ENCODE results near the gene AP1G1. TPM values are rescaled to one million over a fixed set of nuclear protein-coding genes. Genes with fewer than 3 reads are reported as not detected.

AP1G1 gene
- polyA plus RNA-seq, 3 donors: 6.7 to 43.8 (median 10.7) TPM

DNA sequence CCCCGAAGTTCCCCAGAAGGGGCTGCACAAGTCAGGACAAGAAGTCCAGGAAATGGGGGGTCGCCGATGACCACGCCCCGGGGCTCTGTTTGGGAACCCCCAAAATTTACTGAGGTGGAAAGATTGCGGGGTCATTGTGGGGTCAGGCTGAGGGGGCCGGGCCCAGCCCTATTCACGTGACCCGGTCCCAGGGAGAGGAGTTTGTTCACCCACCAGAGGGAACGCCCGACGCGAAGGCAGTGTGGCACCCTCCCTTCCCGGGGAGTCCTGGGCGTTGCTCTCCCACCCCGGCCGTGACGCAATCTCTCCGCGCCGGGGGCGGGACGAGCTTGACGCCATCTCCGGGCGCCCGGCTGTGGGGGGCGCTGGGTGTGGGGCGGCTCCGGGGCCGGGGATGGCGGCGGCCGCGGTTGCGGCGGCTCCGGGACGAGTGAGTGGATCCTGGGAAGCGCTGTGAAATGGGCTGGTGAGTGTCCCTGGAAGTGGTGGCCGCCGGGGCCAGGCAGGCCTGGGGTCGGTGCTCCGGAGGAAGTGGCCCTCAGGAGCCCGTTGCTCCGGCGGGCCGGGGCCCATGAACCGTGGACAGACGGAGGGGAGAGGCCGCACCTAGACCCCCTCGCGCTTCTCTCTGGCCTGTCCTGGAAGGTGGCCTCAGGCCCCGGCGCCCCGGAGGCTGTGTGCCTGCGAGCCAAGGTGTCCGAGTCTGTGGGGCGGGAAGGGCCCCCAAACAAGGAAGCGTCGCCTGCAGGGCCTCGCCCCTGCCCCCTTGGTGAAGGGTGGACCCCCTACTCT, 37.2 kb upstream of the AP1G1 start, which contains the start of gene ATXN1L:
Gene ATXN1L, plus strand, starts transcription at position 338 of the 792 bp plus-strand sequence. CDS start 3,765 bp downstream, outside the sequence.
- intact Hi-C loops (cut with micrococcal nuclease): loop anchor here (2.0 to 5.0 kb wide), 5 partner anchors 36 to 119 kb away; partner anchors contain the start of genes AP1G1 (in 2 of the 2), IST1 (in 1 of the 2) and ZNF821 (in 1 of the 2)
- Histone ChIP-seq H3K27me3 (ENCODE audit: control insufficient read depth in 2 of 2, insufficient read depth in 2 of 2, low read length in 2 of 2) (no peaks in the 10 kb centered on the region), H3K4me3 (replicated peaks in 1 of 3; ENCODE audit: low read depth in 2 of 3, low read length in 3 of 3) (peak within 1 kb of the TSS; percentile 74 to 98 (median 90)), H2AFZ (ENCODE audit: insufficient read depth, low read depth, low read length, poor library complexity, severe bottlenecking) (peak within 1 kb of the TSS; percentile 89), H3K9me3 (replicated peaks in 1 of 2; ENCODE audit: control insufficient read depth in 1 of 2, insufficient read depth in 1 of 2, low read length in 2 of 2) (no peaks in the 10 kb centered on the region), H4K20me1 (ENCODE audit: insufficient read depth, low read length) (peaks cover under 1% of the 10 kb centered on the region), H3K36me3 (replicated peaks in 1 of 2; ENCODE audit: control insufficient read depth in 1 of 2, insufficient read depth in 2 of 2, low read length in 2 of 2) (peaks cover 30 to 33% of the 10 kb centered on the region in 2 donors), H3K27ac (ENCODE audit: low read depth in 1 of 2, low read length in 2 of 2) (peak within 1 kb of the TSS; percentile 55 to 96), H3K79me2 (ENCODE audit: insufficient read depth, low read length) (peaks cover 30% of the 10 kb centered on the region), H3K4me2 (replicated peaks; ENCODE audit: extremely low read depth, low read length, poor library complexity, severe bottlenecking) (peak within 1 kb of the TSS; percentile 99), H3K4me1 (ENCODE audit: control insufficient read depth in 1 of 2, insufficient read depth in 2 of 2, low read length in 2 of 2) (peaks cover 13 to 21% of the 10 kb centered on the region in 2 donors), H3K9ac (ENCODE audit: insufficient read depth, low read length, poor library complexity, severe bottlenecking) (peak within 1 kb of the TSS; percentile 96)
- TF ChIP-seq, protein P1, sequence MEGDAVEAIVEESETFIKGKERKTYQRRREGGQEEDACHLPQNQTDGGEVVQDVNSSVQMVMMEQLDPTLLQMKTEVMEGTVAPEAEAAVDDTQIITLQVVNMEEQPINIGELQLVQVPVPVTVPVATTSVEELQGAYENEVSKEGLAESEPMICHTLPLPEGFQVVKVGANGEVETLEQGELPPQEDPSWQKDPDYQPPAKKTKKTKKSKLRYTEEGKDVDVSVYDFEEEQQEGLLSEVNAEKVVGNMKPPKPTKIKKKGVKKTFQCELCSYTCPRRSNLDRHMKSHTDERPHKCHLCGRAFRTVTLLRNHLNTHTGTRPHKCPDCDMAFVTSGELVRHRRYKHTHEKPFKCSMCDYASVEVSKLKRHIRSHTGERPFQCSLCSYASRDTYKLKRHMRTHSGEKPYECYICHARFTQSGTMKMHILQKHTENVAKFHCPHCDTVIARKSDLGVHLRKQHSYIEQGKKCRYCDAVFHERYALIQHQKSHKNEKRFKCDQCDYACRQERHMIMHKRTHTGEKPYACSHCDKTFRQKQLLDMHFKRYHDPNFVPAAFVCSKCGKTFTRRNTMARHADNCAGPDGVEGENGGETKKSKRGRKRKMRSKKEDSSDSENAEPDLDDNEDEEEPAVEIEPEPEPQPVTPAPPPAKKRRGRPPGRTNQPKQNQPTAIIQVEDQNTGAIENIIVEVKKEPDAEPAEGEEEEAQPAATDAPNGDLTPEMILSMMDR (IDR thresholded peaks at IDR 0.05): no peak
- Mint-ChIP-seq H3K36me3 (peaks cover 28 to 35% of the 10 kb centered on the region in 2 donors), H3K27ac (peak within 1 kb of the TSS; percentile 91 to 98 (median 97)), H3K27me3 (ENCODE audit: low read depth in 3 of 3) (peaks cover 0 to 4% (median 2%) of the 10 kb centered on the region in 3 donors), H3K9me3 (no peaks in the 10 kb centered on the region), H3K4me3 (peak within 1 kb of the TSS; percentile 90 to 93), H3K4me1 (peaks cover 20% of the 10 kb centered on the region)
- DNase-seq: peak; percentile 85 to 96 (median 95)
- WGBS (ENCODE audit: insufficient coverage): under 1% methylated on average over 58 of the region's 62 CpGs

DNA sequence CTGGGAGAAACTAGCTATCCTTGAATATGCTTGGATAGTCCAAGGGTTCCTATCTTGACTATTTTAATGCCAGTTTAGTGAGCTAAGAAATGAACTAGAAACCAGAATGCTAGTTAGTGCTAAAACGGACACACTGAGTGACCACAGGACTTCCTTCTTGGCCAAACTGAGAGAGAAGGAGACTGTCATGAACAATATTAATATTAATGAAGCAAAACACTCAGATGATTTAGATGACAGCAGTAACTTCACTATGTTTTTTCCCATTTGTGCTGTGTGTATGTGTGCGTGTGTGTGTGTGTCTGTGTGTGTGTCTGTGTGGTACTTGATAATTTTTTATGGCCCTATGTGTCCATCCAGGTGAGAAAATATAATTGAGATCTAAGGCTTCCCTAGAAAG, 34.9 kb upstream of the AP1G1 start:
- Histone ChIP-seq H3K79me2 (ENCODE audit: insufficient read depth, low read length) (peaks cover 26% of the 10 kb centered on the region), H3K27ac (ENCODE audit: low read depth in 1 of 2, low read length in 2 of 2) (no peak overlapping the region), H3K4me3 (replicated peaks in 1 of 3; ENCODE audit: low read depth in 2 of 3, low read length in 3 of 3) (no peak overlapping the region), H3K4me1 (ENCODE audit: control insufficient read depth in 1 of 2, insufficient read depth in 2 of 2, low read length in 2 of 2) (peaks cover 13 to 21% of the 10 kb centered on the region in 2 donors), H3K9ac (ENCODE audit: insufficient read depth, low read length, poor library complexity, severe bottlenecking) (no peak overlapping the region), H3K4me2 (replicated peaks; ENCODE audit: extremely low read depth, low read length, poor library complexity, severe bottlenecking) (no peak overlapping the region), H2AFZ (ENCODE audit: insufficient read depth, low read depth, low read length, poor library complexity, severe bottlenecking) (no peak overlapping the region), H3K27me3 (ENCODE audit: control insufficient read depth in 2 of 2, insufficient read depth in 2 of 2, low read length in 2 of 2) (no peaks in the 10 kb centered on the region), H3K36me3 (replicated peaks in 1 of 2; ENCODE audit: control insufficient read depth in 1 of 2, insufficient read depth in 2 of 2, low read length in 2 of 2) (peaks cover 7 to 10% of the 10 kb centered on the region in 2 donors), H4K20me1 (ENCODE audit: insufficient read depth, low read length) (no peaks in the 10 kb centered on the region), H3K9me3 (replicated peaks in 1 of 2; ENCODE audit: control insufficient read depth in 1 of 2, insufficient read depth in 1 of 2, low read length in 2 of 2) (no peaks in the 10 kb centered on the region)
- Mint-ChIP-seq H3K27me3 (ENCODE audit: low read depth in 3 of 3) (peaks cover 2 to 4% (median 3%) of the 10 kb centered on the region in 3 donors), H3K9me3 (no peaks in the 10 kb centered on the region), H3K4me3 (no peak overlapping the region), H3K4me1 (peaks cover 20% of the 10 kb centered on the region), H3K27ac (no peak overlapping the region), H3K36me3 (peaks cover 9 to 12% of the 10 kb centered on the region in 2 donors)
- no peak for DNase-seq
- intact Hi-C loops (cut with micrococcal nuclease): no loop called here
- TF ChIP-seq, protein P1 (IDR thresholded peaks at IDR 0.05): no peak
- WGBS (ENCODE audit: insufficient coverage): 40% methylated on average over 1 of the region's 2 CpGs
